ENCODE measurements around the gene RBM33.

RBM33 gene

DNA sequence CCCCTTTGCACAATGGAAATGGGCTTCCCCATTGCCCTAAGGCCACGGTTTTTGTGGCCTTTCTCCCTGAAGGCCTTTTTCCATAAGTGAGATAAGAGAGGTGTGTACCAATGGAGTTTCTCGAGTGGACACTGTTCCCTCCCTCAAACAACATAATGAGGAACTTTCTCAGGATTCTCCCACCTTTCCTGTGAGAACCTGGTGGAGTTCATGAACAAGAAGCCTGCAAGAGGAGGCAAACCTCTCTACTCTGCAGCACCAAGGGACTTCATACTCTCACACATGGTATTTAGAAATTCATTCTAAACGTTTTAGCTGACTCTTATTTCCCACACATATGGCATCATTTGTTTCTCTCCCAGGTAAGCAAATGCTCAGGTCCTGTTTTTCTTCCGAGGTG is 7.3 kb upstream of the RBM33 start:
- Histone ChIP-seq H3K36me3 (ENCODE audit: control insufficient read depth, insufficient read depth, low read length) (no peaks in the 10 kb centered on the region), H3K27me3 (ENCODE audit: control insufficient read depth, insufficient read depth, low read length) (no peaks in the 10 kb centered on the region), H3K9ac (ENCODE audit: low read length) (no peak overlapping the region), H3K4me3 (ENCODE audit: low read length) (no peak overlapping the region), H3K4me1 (ENCODE audit: control insufficient read depth, insufficient read depth, low read length) (no peaks in the 10 kb centered on the region), H3K9me3 (ENCODE audit: control insufficient read depth, low read length) (no peaks in the 10 kb centered on the region)

GRCh38 chr7:155638366-155638765 is 6.1 kb upstream of the RBM33 start:
- H3K36me3 ChIP-seq (ENCODE audit: control insufficient read depth, insufficient read depth, low read length): no peaks in the 10 kb centered on the region
- no peaks in the 10 kb centered on the region for H3K4me1 ChIP-seq (ENCODE audit: control insufficient read depth, insufficient read depth, low read length)
- no peaks in the 10 kb centered on the region for H3K9me3 ChIP-seq (ENCODE audit: control insufficient read depth, low read length)
- H3K27me3 ChIP-seq (ENCODE audit: control insufficient read depth, insufficient read depth, low read length): no peaks in the 10 kb centered on the region
- H3K4me3 ChIP-seq (ENCODE audit: low read length): no peak overlapping the region
- H3K9ac ChIP-seq (ENCODE audit: low read length): no peak overlapping the region

GRCh38 chr7:155639958-155640520 is 4.4 kb upstream of the RBM33 start:
- no peaks in the 10 kb centered on the region for H3K9me3 ChIP-seq (ENCODE audit: control insufficient read depth, low read length)
- no peaks in the 10 kb centered on the region for H3K4me1 ChIP-seq (ENCODE audit: control insufficient read depth, insufficient read depth, low read length)
- no peaks in the 10 kb centered on the region for H3K36me3 ChIP-seq (ENCODE audit: control insufficient read depth, insufficient read depth, low read length)
- H3K4me3 ChIP-seq (ENCODE audit: low read length): no peak overlapping the region
- no peaks in the 10 kb centered on the region for H3K27me3 ChIP-seq (ENCODE audit: control insufficient read depth, insufficient read depth, low read length)
- no peak overlapping the region for H3K9ac ChIP-seq (ENCODE audit: low read length)

DNA sequence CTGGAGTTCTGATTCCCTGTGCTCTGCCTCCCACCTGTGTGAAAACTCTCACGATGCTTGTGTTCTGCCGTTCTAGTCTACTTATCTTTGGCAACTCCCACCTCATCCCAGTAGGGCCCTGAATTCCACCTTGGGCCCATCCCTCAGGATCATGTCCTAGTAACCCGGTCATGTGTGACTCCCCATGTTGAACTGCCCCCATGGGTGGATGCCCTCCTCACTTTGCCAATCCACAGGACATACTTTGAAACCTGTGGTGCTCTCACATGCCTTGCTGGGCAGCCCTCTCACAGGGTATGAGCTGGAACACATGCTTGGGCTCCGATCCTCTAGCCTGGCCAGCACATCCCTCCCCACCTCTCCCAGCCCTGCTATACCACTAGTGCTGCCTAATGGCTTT is 3.8 kb upstream of the RBM33 start:
- Histone ChIP-seq H3K36me3 (ENCODE audit: control insufficient read depth, insufficient read depth, low read length) (no peaks in the 10 kb centered on the region), H3K4me1 (ENCODE audit: control insufficient read depth, insufficient read depth, low read length) (no peaks in the 10 kb centered on the region), H3K27me3 (ENCODE audit: control insufficient read depth, insufficient read depth, low read length) (no peaks in the 10 kb centered on the region)

GRCh38 chr7:155643804-155644177 is 670 bp upstream of the RBM33 start:
- H3K4me3 ChIP-seq (ENCODE audit: low read length): peak overlapping the region; percentile 95

More for the DNA sequence above, 3.8 kb upstream of the RBM33 start:
- no peak overlapping the region for H3K9ac ChIP-seq (ENCODE audit: low read length)
- H3K4me3 ChIP-seq (ENCODE audit: low read length): no peak overlapping the region
- H3K9me3 ChIP-seq (ENCODE audit: control insufficient read depth, low read length): no peaks in the 10 kb centered on the region

DNA sequence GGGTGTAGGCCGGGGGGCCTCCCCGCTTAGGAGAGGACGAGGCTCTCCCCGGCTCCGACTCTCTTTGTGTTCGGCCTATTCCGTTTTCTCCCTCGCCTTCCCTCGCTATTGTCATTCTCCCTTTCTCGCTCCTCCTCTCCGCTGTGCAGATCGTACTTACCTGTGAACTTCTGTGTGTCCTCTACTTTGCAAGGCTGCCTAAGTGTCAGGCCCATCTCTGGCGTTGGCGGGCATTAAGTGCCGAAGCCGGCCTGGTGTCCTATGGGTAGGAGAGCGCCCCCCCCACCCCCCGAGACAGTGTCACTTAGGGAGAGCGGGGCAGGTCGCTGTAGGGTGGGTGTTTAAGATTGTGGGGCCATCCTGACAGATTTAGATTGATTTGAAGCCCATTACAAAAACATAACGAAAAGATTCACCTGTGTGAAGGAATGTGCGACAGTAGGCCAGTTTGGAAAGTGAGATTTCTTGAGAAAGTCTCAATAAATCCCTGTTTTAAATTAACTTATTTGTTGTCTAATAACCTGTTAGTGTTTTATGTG is 579 bp downstream of the RBM33 start:
- Histone ChIP-seq H3K9me3 (ENCODE audit: control insufficient read depth, low read length) (no peaks in the 10 kb centered on the region), H3K36me3 (ENCODE audit: control insufficient read depth, insufficient read depth, low read length) (no peaks in the 10 kb centered on the region), H3K4me3 (ENCODE audit: low read length) (peak overlapping the region; percentile 95), H3K9ac (ENCODE audit: low read length) (peak overlapping the region; percentile 97), H3K27me3 (ENCODE audit: control insufficient read depth, insufficient read depth, low read length) (no peaks in the 10 kb centered on the region), H3K4me1 (ENCODE audit: control insufficient read depth, insufficient read depth, low read length) (no peaks in the 10 kb centered on the region)

More at GRCh38 chr7:155643804-155644177, 670 bp upstream of the RBM33 start:
- Histone ChIP-seq H3K4me1 (ENCODE audit: control insufficient read depth, insufficient read depth, low read length) (no peaks in the 10 kb centered on the region), H3K9ac (ENCODE audit: low read length) (peak overlapping the region; percentile 97), H3K36me3 (ENCODE audit: control insufficient read depth, insufficient read depth, low read length) (no peaks in the 10 kb centered on the region), H3K27me3 (ENCODE audit: control insufficient read depth, insufficient read depth, low read length) (no peaks in the 10 kb centered on the region), H3K9me3 (ENCODE audit: control insufficient read depth, low read length) (no peaks in the 10 kb centered on the region)

DNA sequence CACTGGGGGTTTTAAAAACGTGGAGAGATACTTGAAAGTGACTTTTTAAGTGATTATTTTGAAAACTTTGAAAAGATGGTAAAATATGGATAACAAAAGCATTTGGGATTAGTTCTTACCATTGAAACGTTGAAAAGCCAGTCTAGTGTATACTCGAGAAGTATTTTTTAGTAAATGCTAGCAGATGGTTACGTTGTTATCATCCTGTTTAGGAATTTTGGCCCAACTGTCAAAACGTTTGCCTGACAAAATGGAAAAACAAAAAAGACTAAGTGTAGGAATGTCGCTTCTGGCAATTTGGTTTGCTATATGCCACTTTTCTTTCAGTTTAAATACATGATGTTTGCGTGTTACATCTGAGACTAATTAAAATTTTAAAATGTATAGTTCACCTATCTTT is 1.2 kb downstream of the RBM33 start:
- Histone ChIP-seq H3K9ac (ENCODE audit: low read length) (peak overlapping the region; percentile 33), H3K36me3 (ENCODE audit: control insufficient read depth, insufficient read depth, low read length) (no peaks in the 10 kb centered on the region), H3K4me1 (ENCODE audit: control insufficient read depth, insufficient read depth, low read length) (no peaks in the 10 kb centered on the region), H3K27me3 (ENCODE audit: control insufficient read depth, insufficient read depth, low read length) (no peaks in the 10 kb centered on the region), H3K9me3 (ENCODE audit: control insufficient read depth, low read length) (no peaks in the 10 kb centered on the region), H3K4me3 (ENCODE audit: low read length) (peak overlapping the region; percentile 95)

DNA sequence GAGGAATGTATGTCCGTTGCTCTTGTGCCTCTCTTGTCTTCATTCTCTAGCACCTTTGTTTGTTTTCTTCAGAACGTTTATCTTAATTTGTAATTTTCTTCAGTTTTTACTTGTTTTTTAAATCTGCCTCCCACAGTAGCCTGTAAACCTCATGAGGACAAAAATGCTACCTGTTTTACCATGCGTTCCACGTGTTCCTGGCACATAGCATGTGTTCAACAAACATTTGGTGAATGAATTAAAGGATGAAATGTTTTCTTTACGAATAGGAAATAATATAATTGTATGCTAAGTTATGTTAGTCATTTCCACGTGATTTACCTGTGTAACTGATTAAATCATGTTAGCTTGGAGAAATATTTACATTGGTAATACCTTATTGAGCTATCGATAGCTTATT is 2.2 kb downstream of the RBM33 start:
- Histone ChIP-seq H3K4me3 (ENCODE audit: low read length) (no peak overlapping the region), H3K9me3 (ENCODE audit: control insufficient read depth, low read length) (no peaks in the 10 kb centered on the region), H3K9ac (ENCODE audit: low read length) (no peak overlapping the region), H3K27me3 (ENCODE audit: control insufficient read depth, insufficient read depth, low read length) (no peaks in the 10 kb centered on the region), H3K36me3 (ENCODE audit: control insufficient read depth, insufficient read depth, low read length) (no peaks in the 10 kb centered on the region), H3K4me1 (ENCODE audit: control insufficient read depth, insufficient read depth, low read length) (no peaks in the 10 kb centered on the region)

GRCh38 chr7:155647302-155647701 is 2.8 kb downstream of the RBM33 start:
- Histone ChIP-seq H3K4me1 (ENCODE audit: control insufficient read depth, insufficient read depth, low read length) (no peaks in the 10 kb centered on the region), H3K27me3 (ENCODE audit: control insufficient read depth, insufficient read depth, low read length) (no peaks in the 10 kb centered on the region), H3K9me3 (ENCODE audit: control insufficient read depth, low read length) (no peaks in the 10 kb centered on the region), H3K36me3 (ENCODE audit: control insufficient read depth, insufficient read depth, low read length) (no peaks in the 10 kb centered on the region), H3K4me3 (ENCODE audit: low read length) (no peak overlapping the region), H3K9ac (ENCODE audit: low read length) (no peak overlapping the region)

GRCh38 chr7:155647734-155648133 is 3.3 kb downstream of the RBM33 start:
- Histone ChIP-seq H3K4me1 (ENCODE audit: control insufficient read depth, insufficient read depth, low read length) (no peaks in the 10 kb centered on the region), H3K9me3 (ENCODE audit: control insufficient read depth, low read length) (no peaks in the 10 kb centered on the region), H3K4me3 (ENCODE audit: low read length) (no peak overlapping the region), H3K36me3 (ENCODE audit: control insufficient read depth, insufficient read depth, low read length) (no peaks in the 10 kb centered on the region), H3K27me3 (ENCODE audit: control insufficient read depth, insufficient read depth, low read length) (no peaks in the 10 kb centered on the region), H3K9ac (ENCODE audit: low read length) (no peak overlapping the region)

- no peaks in the 10 kb centered on the region for H3K36me3 ChIP-seq (ENCODE audit: control insufficient read depth, insufficient read depth, low read length)
- no peaks in the 10 kb centered on the region for H3K9me3 ChIP-seq (ENCODE audit: control insufficient read depth, low read length)
- H3K4me1 ChIP-seq (ENCODE audit: control insufficient read depth, insufficient read depth, low read length): no peaks in the 10 kb centered on the region
- H3K9ac ChIP-seq (ENCODE audit: low read length): no peak overlapping the region
- H3K4me3 ChIP-seq (ENCODE audit: low read length): no peak overlapping the region
- no peaks in the 10 kb centered on the region for H3K27me3 ChIP-seq (ENCODE audit: control insufficient read depth, insufficient read depth, low read length)
These were observed 4.4 kb downstream of the RBM33 start for GRCh38 chr7:155648752-155649339.

DNA sequence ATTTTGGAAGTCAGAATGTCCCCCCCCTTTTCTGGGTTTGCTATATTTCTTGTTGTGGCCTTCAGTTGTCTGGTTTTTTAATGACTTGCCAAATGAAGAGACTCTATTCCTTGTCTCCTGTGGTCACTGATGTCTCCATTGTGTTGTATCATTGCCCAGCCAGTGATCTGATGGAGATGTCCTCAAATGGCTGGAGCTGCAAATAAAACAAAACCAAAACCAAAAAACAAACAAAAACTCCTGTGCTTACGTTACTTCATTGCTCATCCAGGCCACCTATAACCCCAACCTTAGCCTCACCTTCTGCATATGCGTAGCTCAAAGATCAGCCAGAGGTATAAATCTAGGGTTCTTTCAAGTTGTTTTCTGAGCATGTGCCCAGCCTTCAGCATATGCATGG is 5.1 kb downstream of the RBM33 start:
- no peaks in the 10 kb centered on the region for H3K9me3 ChIP-seq (ENCODE audit: control insufficient read depth, low read length)
- no peak overlapping the region for H3K4me3 ChIP-seq (ENCODE audit: low read length)
- H3K9ac ChIP-seq (ENCODE audit: low read length): no peak overlapping the region
- H3K4me1 ChIP-seq (ENCODE audit: control insufficient read depth, insufficient read depth, low read length): no peaks in the 10 kb centered on the region
- H3K36me3 ChIP-seq (ENCODE audit: control insufficient read depth, insufficient read depth, low read length): no peaks in the 10 kb centered on the region
- no peaks in the 10 kb centered on the region for H3K27me3 ChIP-seq (ENCODE audit: control insufficient read depth, insufficient read depth, low read length)
